ENCODE results near the gene FNDC8.

FNDC8 gene

GRCh38 chr17:35094902-35095301 is 26.5 kb upstream of the FNDC8 start:
- no peak for TF ChIP-seq FOXP2 (optimal IDR thresholded peaks at IDR 0.05; ENCODE audit: borderline replicate concordance, extremely low read depth, extremely low read length, insufficient read depth)
- TF ChIP-seq TAF1 (IDR thresholded peaks at IDR 0.05; ENCODE audit: borderline replicate concordance, insufficient read depth, low read length) = no peak
- no peak for TF ChIP-seq REST (IDR thresholded peaks at IDR 0.05; ENCODE audit: insufficient read depth in 1 of 2, low read depth in 2 of 2, low read length in 2 of 2)
- TF ChIP-seq SIN3A (IDR thresholded peaks at IDR 0.05; ENCODE audit: borderline replicate concordance, insufficient read depth, low read length) = no peak
- no peak for TF ChIP-seq POLR2AphosphoS5 (IDR thresholded peaks at IDR 0.05; ENCODE audit: low read depth, low read length)

- TF ChIP-seq POLR2AphosphoS5 (IDR thresholded peaks at IDR 0.05; ENCODE audit: low read depth, low read length) = no peak
- TF ChIP-seq TAF1 (IDR thresholded peaks at IDR 0.05; ENCODE audit: borderline replicate concordance, insufficient read depth, low read length) = no peak
- no peak for TF ChIP-seq FOXP2 (optimal IDR thresholded peaks at IDR 0.05; ENCODE audit: borderline replicate concordance, extremely low read depth, extremely low read length, insufficient read depth)
- no peak for TF ChIP-seq SIN3A (IDR thresholded peaks at IDR 0.05; ENCODE audit: borderline replicate concordance, insufficient read depth, low read length)
- no peak for TF ChIP-seq REST (IDR thresholded peaks at IDR 0.05; ENCODE audit: insufficient read depth in 1 of 2, low read depth in 2 of 2, low read length in 2 of 2)
Measured at GRCh38 chr17:35095741-35096140, 25.7 kb upstream of the FNDC8 start.

GRCh38 chr17:35097776-35098175 is 23.6 kb upstream of the FNDC8 start:
- no peak for TF ChIP-seq REST (IDR thresholded peaks at IDR 0.05; ENCODE audit: insufficient read depth in 1 of 2, low read depth in 2 of 2, low read length in 2 of 2)
- TF ChIP-seq POLR2AphosphoS5 (IDR thresholded peaks at IDR 0.05; ENCODE audit: low read depth, low read length) = no peak

- TF ChIP-seq POLR2AphosphoS5 (IDR thresholded peaks at IDR 0.05; ENCODE audit: low read depth, low read length) (no peak), REST (IDR thresholded peaks at IDR 0.05; ENCODE audit: insufficient read depth in 1 of 2, low read depth in 2 of 2, low read length in 2 of 2) (no peak), SIN3A (IDR thresholded peaks at IDR 0.05; ENCODE audit: borderline replicate concordance, insufficient read depth, low read length) (no peak), TAF1 (IDR thresholded peaks at IDR 0.05; ENCODE audit: borderline replicate concordance, insufficient read depth, low read length) (no peak), FOXP2 (optimal IDR thresholded peaks at IDR 0.05; ENCODE audit: borderline replicate concordance, extremely low read depth, extremely low read length, insufficient read depth) (no peak)
Measured at GRCh38 chr17:35099908-35100307, 21.5 kb upstream of the FNDC8 start.

GRCh38 chr17:35101036-35101435 is 20.4 kb upstream of the FNDC8 start:
- no peak for TF ChIP-seq SIN3A (IDR thresholded peaks at IDR 0.05; ENCODE audit: borderline replicate concordance, insufficient read depth, low read length)
- no peak for TF ChIP-seq FOXP2 (optimal IDR thresholded peaks at IDR 0.05; ENCODE audit: borderline replicate concordance, extremely low read depth, extremely low read length, insufficient read depth)
- TF ChIP-seq POLR2AphosphoS5 (IDR thresholded peaks at IDR 0.05; ENCODE audit: low read depth, low read length) = no peak
- TF ChIP-seq TAF1 (IDR thresholded peaks at IDR 0.05; ENCODE audit: borderline replicate concordance, insufficient read depth, low read length) = no peak
- no peak for TF ChIP-seq REST (IDR thresholded peaks at IDR 0.05; ENCODE audit: insufficient read depth in 1 of 2, low read depth in 2 of 2, low read length in 2 of 2)
